Kidney capillary endothelial cell (primary cell): Measurements from ENCODE around the gene ADORA2A.

Source experiments
- DNase-seq: peaks from one replicate; pipeline ENCODE4 v3.0.0-alpha.2; 2018; ENCODE audit warnings: low spot score

The ADORA2A gene

GRCh38 chr22:24433001-24433827 is 5.8 kb downstream of the ADORA2A start:
- DNase-seq: no peak

- DNase-seq: peak; percentile 92
These were observed 6.5 kb downstream of the ADORA2A start for GRCh38 chr22:24433828-24434470.

GRCh38 chr22:24434471-24435322 is 7.3 kb downstream of the ADORA2A start:
- peak; percentile 63 for DNase-seq

- no peak for DNase-seq
These were observed 7.9 kb downstream of the ADORA2A start for GRCh38 chr22:24435323-24435645.

GRCh38 chr22:24435861-24436371 is 8.5 kb downstream of the ADORA2A start:
- peak; percentile 76 for DNase-seq

- DNase-seq: no peak
These were observed 9.2 kb downstream of the ADORA2A start for GRCh38 chr22:24436553-24436952.

- DNase-seq: no peak
These were observed 9.7 kb downstream of the ADORA2A start for GRCh38 chr22:24437091-24437490.

- no peak for DNase-seq
These were observed 10.4 kb downstream of the ADORA2A start for GRCh38 chr22:24437741-24438328.

GRCh38 chr22:24440270-24440717 is 12.9 kb downstream of the ADORA2A start:
- peak; percentile 68 for DNase-seq

- DNase-seq: no peak
These were observed 13.5 kb downstream of the ADORA2A start for GRCh38 chr22:24440718-24441405.

- DNase-seq: no peak
These were observed 14.3 kb downstream of the ADORA2A start for GRCh38 chr22:24441406-24442351.

GRCh38 chr22:24442352-24442744 is 14.9 kb downstream of the ADORA2A start:
- DNase-seq: no peak

- DNase-seq: no peak
These were observed 16.3 kb downstream of the ADORA2A start for GRCh38 chr22:24443668-24444067.

GRCh38 chr22:24444251-24444650 is 16.9 kb downstream of the ADORA2A start:
- no peak for DNase-seq

- no peak for DNase-seq
These were observed 17.5 kb downstream of the ADORA2A start for GRCh38 chr22:24444729-24445466.

- DNase-seq: no peak
These were observed 18.3 kb downstream of the ADORA2A start for GRCh38 chr22:24445481-24446259.

- DNase-seq: no peak
These were observed 18.8 kb downstream of the ADORA2A start for GRCh38 chr22:24446260-24446611.

- DNase-seq: no peak
These were observed 23.2 kb downstream of the ADORA2A start for GRCh38 chr22:24450610-24451009.

- DNase-seq: no peak
These were observed 23.8 kb downstream of the ADORA2A start for GRCh38 chr22:24451162-24451561.
